Astrocyte (in vitro differentiated cells and primary cell): ENCODE measurements around the gene HSPB3. TPM values are rescaled to one million over a fixed set of nuclear protein-coding genes. Genes with fewer than 3 reads are reported as not detected.

ENCODE experiments used
- DNase-seq: peaks from one replicate; pipeline ENCODE4 v3.0.0-alpha.2; 2010; ENCODE audit warnings: low read depth
- FAIRE-seq: peaks from 2 replicates; lab custom pipeline; 2011; peaks lifted over from hg19 to GRCh38; lab: Jason Lieb, UNC
- H2AFZ ChIP-seq: 2 replicates; pipeline ENCODE4 v1.6.0; 2012; ENCODE audit warnings: low read depth, low read length, inconsistent platforms
- H3K27ac ChIP-seq: 2 replicates; pipeline ENCODE4 v1.5.1; 2011; ENCODE audit warnings: low read depth, low read length, inconsistent platforms
- H3K27me3 ChIP-seq: 2 replicates; pipeline ENCODE4 v1.6.0; 2011; ENCODE audit warnings: low read length, inconsistent platforms; ENCODE audit not compliant: insufficient read depth
- H3K36me3 ChIP-seq: 2 replicates; pipeline ENCODE4 v1.5.1; 2011; ENCODE audit warnings: low read length, inconsistent platforms; ENCODE audit not compliant: insufficient read depth
- H3K4me1 ChIP-seq: 2 replicates; pipeline ENCODE4 v1.5.1; 2011; ENCODE audit warnings: low read length, inconsistent platforms; ENCODE audit not compliant: insufficient read depth
- H3K4me2 ChIP-seq: 2 replicates; pipeline ENCODE4 v1.6.0; 2012; ENCODE audit warnings: low read length, inconsistent platforms
- H3K4me3 ChIP-seq: 2 replicates; pipeline ENCODE4 v1.5.1; 2011; ENCODE audit warnings: low read depth, mild to moderate bottlenecking, low read length, inconsistent platforms; ENCODE audit not compliant: insufficient read depth
- H3K79me2 ChIP-seq: 2 replicates; pipeline ENCODE4 v1.6.0; 2012; ENCODE audit warnings: mild to moderate bottlenecking, low read length, inconsistent platforms; ENCODE audit not compliant: insufficient read depth
- H3K9ac ChIP-seq: 2 replicates; pipeline ENCODE4 v1.6.0; 2012; ENCODE audit warnings: mild to moderate bottlenecking, low read length, inconsistent platforms
- H3K9me3 ChIP-seq: 2 replicates; pipeline ENCODE4 v1.5.1; 2012; ENCODE audit warnings: low read depth, mild to moderate bottlenecking, low read length, inconsistent platforms; ENCODE audit not compliant: insufficient read depth
- H4K20me1 ChIP-seq: 2 replicates; pipeline ENCODE4 v1.6.0; 2012; ENCODE audit warnings: low read length, inconsistent platforms; ENCODE audit not compliant: insufficient read depth
- H3K27ac Mint-ChIP-seq: one replicate; pipeline ENCODE4 v1.8.0; 2021; ENCODE audit warnings: mild to moderate bottlenecking, mixed read lengths; ENCODE audit not compliant: unreplicated experiment
- H3K27me3 Mint-ChIP-seq: one replicate; pipeline ENCODE4 v1.8.0; 2021; ENCODE audit warnings: low read depth, mixed read lengths; ENCODE audit not compliant: unreplicated experiment
- H3K36me3 Mint-ChIP-seq: one replicate; pipeline ENCODE4 v1.8.0; 2021; ENCODE audit warnings: low read depth, mixed read lengths; ENCODE audit not compliant: unreplicated experiment
- H3K4me1 Mint-ChIP-seq: one replicate; pipeline ENCODE4 v1.8.0; 2021; ENCODE audit warnings: low read depth, mixed read lengths; ENCODE audit not compliant: unreplicated experiment
- H3K4me3 Mint-ChIP-seq: one replicate; pipeline ENCODE4 v1.8.0; 2021; ENCODE audit warnings: mild to moderate bottlenecking, moderate library complexity, mixed read lengths; ENCODE audit not compliant: unreplicated experiment
- H3K9me3 Mint-ChIP-seq: one replicate; pipeline ENCODE4 v1.8.0; 2021; ENCODE audit warnings: mild to moderate bottlenecking, mixed read lengths; ENCODE audit not compliant: unreplicated experiment
- CTCF ChIP-seq: IDR thresholded peaks from 2 replicates; pipeline ENCODE4 v1.5.1; 2011; ENCODE audit warnings: low read depth, mild to moderate bottlenecking, inconsistent platforms, low read length, moderate library complexity; ENCODE audit not compliant: insufficient read depth
- EZH2 ChIP-seq: IDR thresholded peaks from 2 replicates; pipeline ENCODE4 v1.6.1; 2012; ENCODE audit warnings: mild to moderate bottlenecking, low read length, inconsistent platforms; ENCODE audit not compliant: insufficient read depth
- total RNA-seq: library from RNA; stranded (reverse); gene quantifications from 2 replicates; pipeline ENCODE4 v1.2.1, GENCODE V29; 2021

HSPB3 gene
- total RNA-seq, 1 donor from 2014 or later: not detected

GRCh38 chr5:54471398-54471797 lies 15.9 kb downstream of the HSPB3 start:
- Histone ChIP-seq H3K27me3 (no peaks in the 10 kb centered on the region), H3K9ac (no peak overlapping the region), H2AFZ (no peak overlapping the region), H3K27ac (no peak overlapping the region), H3K9me3 (no peaks in the 10 kb centered on the region), H4K20me1 (no peaks in the 10 kb centered on the region), H3K4me1 (peaks cover 11% of the 10 kb centered on the region), H3K36me3 (no peaks in the 10 kb centered on the region), H3K79me2 (no peaks in the 10 kb centered on the region), H3K4me3 (no peak overlapping the region), H3K4me2 (no peak overlapping the region)
- FAIRE-seq: no peak
- Mint-ChIP-seq H3K9me3 (no peaks in the 10 kb centered on the region), H3K27ac (no peak overlapping the region), H3K36me3 (no peaks in the 10 kb centered on the region), H3K27me3 (peaks cover 2% of the 10 kb centered on the region), H3K4me1 (peaks cover 7% of the 10 kb centered on the region), H3K4me3 (no peak overlapping the region)
- DNase-seq: no peak
- TF ChIP-seq CTCF: no peak

- Histone ChIP-seq H3K4me2 (no peak overlapping the region), H3K27me3 (peaks cover 2% of the 10 kb centered on the region), H3K27ac (no peak overlapping the region), H2AFZ (no peak overlapping the region), H3K4me3 (no peak overlapping the region), H4K20me1 (no peaks in the 10 kb centered on the region), H3K9ac (no peak overlapping the region), H3K79me2 (no peaks in the 10 kb centered on the region), H3K9me3 (no peaks in the 10 kb centered on the region), H3K4me1 (no peaks in the 10 kb centered on the region), H3K36me3 (no peaks in the 10 kb centered on the region)
- no peak overlapping the region for H3K4me3 Mint-ChIP-seq
- no peaks in the 10 kb centered on the region for H3K9me3 Mint-ChIP-seq
- H3K36me3 Mint-ChIP-seq: no peaks in the 10 kb centered on the region
- DNase-seq: no peak
- TF ChIP-seq CTCF: no peak
- TF ChIP-seq EZH2: no peak
- H3K27ac Mint-ChIP-seq: no peak overlapping the region
- peaks cover 6% of the 10 kb centered on the region for H3K4me1 Mint-ChIP-seq
- H3K27me3 Mint-ChIP-seq: peaks cover 3% of the 10 kb centered on the region
- no peak for FAIRE-seq
Observed at GRCh38 chr5:54476682-54477081, 21.2 kb downstream of the HSPB3 start.

- H3K4me1 ChIP-seq: no peaks in the 10 kb centered on the region
- no peak overlapping the region for H3K4me2 ChIP-seq
- no peaks in the 10 kb centered on the region for H3K79me2 ChIP-seq
- peaks cover 5% of the 10 kb centered on the region for H3K27me3 Mint-ChIP-seq
- no peaks in the 10 kb centered on the region for H3K36me3 Mint-ChIP-seq
- no peak for TF ChIP-seq CTCF
- TF ChIP-seq EZH2: no peak
- no peak overlapping the region for H3K9ac ChIP-seq
- FAIRE-seq (no peak), DNase-seq (no peak)
- no peak overlapping the region for H3K4me3 ChIP-seq
- H3K27ac ChIP-seq: no peak overlapping the region
- no peak overlapping the region for H2AFZ ChIP-seq
- H3K9me3 ChIP-seq: no peaks in the 10 kb centered on the region
- H3K27me3 ChIP-seq: peaks cover 2% of the 10 kb centered on the region
- no peak overlapping the region for H3K4me3 Mint-ChIP-seq
- H3K27ac Mint-ChIP-seq: no peak overlapping the region
- peaks cover 6% of the 10 kb centered on the region for H3K4me1 Mint-ChIP-seq
- H3K9me3 Mint-ChIP-seq: no peaks in the 10 kb centered on the region
- no peaks in the 10 kb centered on the region for H4K20me1 ChIP-seq
- no peaks in the 10 kb centered on the region for H3K36me3 ChIP-seq
Observed at GRCh38 chr5:54477941-54478478, 22.5 kb downstream of the HSPB3 start.
